Uterus (tissue), 2 donors: Measurements from ENCODE around the gene FLVCR2.

Source experiments
- POLR2A ChIP-seq, 2 donors: fragments of 450-650 bp; IDR thresholded peaks; one replicate each; pipeline ENCODE4 v1.6.1; 2016; ENCODE audit warnings: antibody characterized with exemption in 2 of 2, mild to moderate bottlenecking in 1 of 2, moderate library complexity in 1 of 2
- TF ChIP-seq, protein P1 (sequence below), 4 experiments: fragments of 200-600 bp in 2 of 4; fragments of 450-650 bp in 2 of 4; sonication (generic) in 2 of 4; IDR thresholded peaks; one replicate each; pipeline ENCODE4 v1.5.1; 2016 to 2019; ENCODE audit warnings: antibody characterized with exemption in 4 of 4, mild to moderate bottlenecking in 2 of 4, moderate library complexity in 1 of 4

- TF ChIP-seq, protein P1, sequence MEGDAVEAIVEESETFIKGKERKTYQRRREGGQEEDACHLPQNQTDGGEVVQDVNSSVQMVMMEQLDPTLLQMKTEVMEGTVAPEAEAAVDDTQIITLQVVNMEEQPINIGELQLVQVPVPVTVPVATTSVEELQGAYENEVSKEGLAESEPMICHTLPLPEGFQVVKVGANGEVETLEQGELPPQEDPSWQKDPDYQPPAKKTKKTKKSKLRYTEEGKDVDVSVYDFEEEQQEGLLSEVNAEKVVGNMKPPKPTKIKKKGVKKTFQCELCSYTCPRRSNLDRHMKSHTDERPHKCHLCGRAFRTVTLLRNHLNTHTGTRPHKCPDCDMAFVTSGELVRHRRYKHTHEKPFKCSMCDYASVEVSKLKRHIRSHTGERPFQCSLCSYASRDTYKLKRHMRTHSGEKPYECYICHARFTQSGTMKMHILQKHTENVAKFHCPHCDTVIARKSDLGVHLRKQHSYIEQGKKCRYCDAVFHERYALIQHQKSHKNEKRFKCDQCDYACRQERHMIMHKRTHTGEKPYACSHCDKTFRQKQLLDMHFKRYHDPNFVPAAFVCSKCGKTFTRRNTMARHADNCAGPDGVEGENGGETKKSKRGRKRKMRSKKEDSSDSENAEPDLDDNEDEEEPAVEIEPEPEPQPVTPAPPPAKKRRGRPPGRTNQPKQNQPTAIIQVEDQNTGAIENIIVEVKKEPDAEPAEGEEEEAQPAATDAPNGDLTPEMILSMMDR (IDR thresholded peaks at IDR 0.05), result no peak
- TF ChIP-seq POLR2A (IDR thresholded peaks at IDR 0.05), result no peak
Observed at GRCh38 chr14:75543253-75543652, 35.2 kb upstream of the FLVCR2 start.
